Coronary artery (tissue), 2 donors: ENCODE measurements around the gene PRDM10.
"Not testable (repeated sequence)": the region's sequence is repeated elsewhere in the genome, so short reads cannot be mapped to it uniquely, and the experiment has no call there.

Experiments
- DNase-seq: peaks from one replicate; pipeline ENCODE4 v3.0.0-alpha.2; 2017; ENCODE audit warnings: low spot score
- H3K27ac ChIP-seq, 2 donors: fragments of 200-600 bp; sonication (generic); one replicate each; pipeline ENCODE4 v1.5.1; 2016 to 2019
- H3K4me3 ChIP-seq: fragments of 200-600 bp; sonication (generic); 2 replicates; pipeline ENCODE4 v1.5.1; 2016; ENCODE audit warnings: mild to moderate bottlenecking, moderate library complexity
- CTCF ChIP-seq: fragments of 200-600 bp; sonication (generic); IDR thresholded peaks from one replicate; pipeline ENCODE4 v1.5.1; 2019; ENCODE audit warnings: antibody characterized with exemption

Gene PRDM10

GRCh38 chr11:130029137-130029536, 26.5 kb upstream of the PRDM10 start:
- DNase-seq, result no peak
- no peak overlapping the region for H3K27ac ChIP-seq
- no peak overlapping the region for H3K4me3 ChIP-seq
- TF ChIP-seq CTCF, result no peak

- TF ChIP-seq CTCF, result no peak
- DNase-seq, result no peak
- no peak overlapping the region for H3K27ac ChIP-seq
- H3K4me3 ChIP-seq, result no peak overlapping the region
Measured at GRCh38 chr11:130025371-130025770, 22.7 kb upstream of the PRDM10 start.

- no peak for TF ChIP-seq CTCF
- DNase-seq, result no peak
- H3K27ac ChIP-seq, result no peak overlapping the region
- H3K4me3 ChIP-seq, result no peak overlapping the region
Measured at GRCh38 chr11:130024361-130024760, 21.7 kb upstream of the PRDM10 start.

- DNase-seq, result no peak
- H3K27ac ChIP-seq, result no peak overlapping the region
- no peak for TF ChIP-seq CTCF
- H3K4me3 ChIP-seq, result no peak overlapping the region
Measured at GRCh38 chr11:130023204-130023603, 20.6 kb upstream of the PRDM10 start.

- no peak for DNase-seq
- Histone ChIP-seq H3K4me3 (no peak overlapping the region), H3K27ac (no peak overlapping the region)
- TF ChIP-seq CTCF, result no peak
Measured at GRCh38 chr11:130022799-130023198, 20.2 kb upstream of the PRDM10 start.

- not testable (repeated sequence) for DNase-seq, H3K4me3 ChIP-seq, H3K27ac ChIP-seq
Measured at GRCh38 chr11:130021606-130022005, 19.0 kb upstream of the PRDM10 start.

GRCh38 chr11:130020323-130020722, 17.7 kb upstream of the PRDM10 start:
- no peak for DNase-seq
- TF ChIP-seq CTCF, result no peak
- no peak overlapping the region for H3K4me3 ChIP-seq
- no peak overlapping the region for H3K27ac ChIP-seq

GRCh38 chr11:130015846-130016245, 13.2 kb upstream of the PRDM10 start:
- not testable (repeated sequence) for DNase-seq, H3K4me3 ChIP-seq, H3K27ac ChIP-seq
